Epithelial cell of esophagus (primary cell): ENCODE results near the gene C2orf92.

Source experiments
- DNase-seq: peaks from one replicate; pipeline ENCODE4 v3.0.0; 2010; ENCODE audit warnings: low read depth
- H3K4me3 ChIP-seq: 2 replicates; pipeline ENCODE4 v1.5.1; 2011; ENCODE audit warnings: mild to moderate bottlenecking, low read length, control low read depth
- TF ChIP-seq, protein P1 (sequence below): IDR thresholded peaks from 2 replicates; pipeline ENCODE4 v1.5.1; 2011; ENCODE audit warnings: low read depth, mild to moderate bottlenecking, low read length, control low read depth, inconsistent platforms; ENCODE audit not compliant: insufficient read depth; ENCODE audit errors: missing control alignments

Gene C2orf92

DNA sequence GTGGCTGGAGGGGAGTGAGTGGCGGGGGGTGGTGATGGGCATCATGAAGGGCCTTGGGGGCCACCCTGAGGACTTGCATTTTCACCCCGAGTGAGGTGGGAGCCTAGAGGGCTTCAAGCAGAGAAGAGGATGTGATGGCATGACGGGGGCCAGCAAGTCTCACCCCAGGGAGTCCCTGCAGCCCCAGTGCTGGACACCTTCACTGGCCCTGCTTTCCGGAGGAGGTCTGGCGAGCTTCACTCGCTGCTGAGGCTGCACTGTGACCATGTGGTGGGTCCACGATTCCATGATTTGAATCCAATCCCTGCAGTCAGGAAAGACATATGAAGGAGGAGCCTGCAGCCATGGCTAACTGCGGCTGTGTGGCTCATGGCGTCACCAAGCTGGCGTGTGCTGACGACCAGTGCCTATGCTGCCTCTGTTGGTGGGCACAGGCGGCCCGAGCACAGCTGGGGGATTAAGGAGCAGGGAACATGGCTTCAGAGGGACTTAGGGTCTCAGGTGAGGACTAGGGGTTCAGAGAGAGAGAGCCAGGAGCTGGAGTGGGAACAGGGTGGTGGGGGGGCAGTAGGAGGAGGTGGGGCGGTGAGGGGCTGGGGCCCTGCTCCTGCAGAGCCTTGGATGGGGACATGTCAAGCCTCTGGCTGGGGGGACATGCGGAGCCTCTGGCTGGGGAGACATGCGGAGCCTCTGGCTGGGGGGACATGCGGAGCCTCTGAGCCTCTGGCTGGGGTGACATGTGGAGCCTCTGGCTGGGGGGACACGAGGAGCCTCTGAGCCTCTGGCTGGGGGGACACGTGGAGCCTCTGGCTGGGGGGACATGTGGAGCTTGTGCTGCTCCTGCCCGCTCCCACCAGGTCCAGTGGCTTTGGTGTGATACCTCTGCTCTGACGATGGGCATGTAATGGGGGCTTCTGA lies 47.4 kb downstream of the C2orf92 start:
- DNase-seq: no peak
- TF ChIP-seq, protein P1, sequence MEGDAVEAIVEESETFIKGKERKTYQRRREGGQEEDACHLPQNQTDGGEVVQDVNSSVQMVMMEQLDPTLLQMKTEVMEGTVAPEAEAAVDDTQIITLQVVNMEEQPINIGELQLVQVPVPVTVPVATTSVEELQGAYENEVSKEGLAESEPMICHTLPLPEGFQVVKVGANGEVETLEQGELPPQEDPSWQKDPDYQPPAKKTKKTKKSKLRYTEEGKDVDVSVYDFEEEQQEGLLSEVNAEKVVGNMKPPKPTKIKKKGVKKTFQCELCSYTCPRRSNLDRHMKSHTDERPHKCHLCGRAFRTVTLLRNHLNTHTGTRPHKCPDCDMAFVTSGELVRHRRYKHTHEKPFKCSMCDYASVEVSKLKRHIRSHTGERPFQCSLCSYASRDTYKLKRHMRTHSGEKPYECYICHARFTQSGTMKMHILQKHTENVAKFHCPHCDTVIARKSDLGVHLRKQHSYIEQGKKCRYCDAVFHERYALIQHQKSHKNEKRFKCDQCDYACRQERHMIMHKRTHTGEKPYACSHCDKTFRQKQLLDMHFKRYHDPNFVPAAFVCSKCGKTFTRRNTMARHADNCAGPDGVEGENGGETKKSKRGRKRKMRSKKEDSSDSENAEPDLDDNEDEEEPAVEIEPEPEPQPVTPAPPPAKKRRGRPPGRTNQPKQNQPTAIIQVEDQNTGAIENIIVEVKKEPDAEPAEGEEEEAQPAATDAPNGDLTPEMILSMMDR: no peak
- H3K4me3 ChIP-seq: no peak overlapping the region

DNA sequence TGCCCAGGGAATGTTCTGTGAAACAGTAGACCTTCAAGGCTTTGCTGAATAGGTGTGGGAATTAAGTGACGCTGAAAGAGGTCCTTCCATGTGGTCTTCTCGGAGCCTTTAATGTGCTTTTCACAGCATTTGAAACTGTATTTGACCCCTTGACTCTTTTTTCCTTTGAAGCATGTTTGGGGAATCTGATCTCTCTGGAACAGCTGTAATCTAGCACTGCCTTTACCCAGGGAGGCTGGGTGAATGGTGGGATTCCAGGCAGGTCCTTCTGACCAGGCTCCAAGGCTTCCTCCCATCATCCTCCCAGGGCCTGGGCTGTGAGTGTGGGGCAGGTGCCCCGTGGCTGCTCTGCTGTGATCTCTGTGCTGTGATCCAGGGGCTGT lies 48.1 kb downstream of the C2orf92 start:
- TF ChIP-seq, protein P1: no peak
- H3K4me3 ChIP-seq: no peak overlapping the region
- DNase-seq: no peak

DNA sequence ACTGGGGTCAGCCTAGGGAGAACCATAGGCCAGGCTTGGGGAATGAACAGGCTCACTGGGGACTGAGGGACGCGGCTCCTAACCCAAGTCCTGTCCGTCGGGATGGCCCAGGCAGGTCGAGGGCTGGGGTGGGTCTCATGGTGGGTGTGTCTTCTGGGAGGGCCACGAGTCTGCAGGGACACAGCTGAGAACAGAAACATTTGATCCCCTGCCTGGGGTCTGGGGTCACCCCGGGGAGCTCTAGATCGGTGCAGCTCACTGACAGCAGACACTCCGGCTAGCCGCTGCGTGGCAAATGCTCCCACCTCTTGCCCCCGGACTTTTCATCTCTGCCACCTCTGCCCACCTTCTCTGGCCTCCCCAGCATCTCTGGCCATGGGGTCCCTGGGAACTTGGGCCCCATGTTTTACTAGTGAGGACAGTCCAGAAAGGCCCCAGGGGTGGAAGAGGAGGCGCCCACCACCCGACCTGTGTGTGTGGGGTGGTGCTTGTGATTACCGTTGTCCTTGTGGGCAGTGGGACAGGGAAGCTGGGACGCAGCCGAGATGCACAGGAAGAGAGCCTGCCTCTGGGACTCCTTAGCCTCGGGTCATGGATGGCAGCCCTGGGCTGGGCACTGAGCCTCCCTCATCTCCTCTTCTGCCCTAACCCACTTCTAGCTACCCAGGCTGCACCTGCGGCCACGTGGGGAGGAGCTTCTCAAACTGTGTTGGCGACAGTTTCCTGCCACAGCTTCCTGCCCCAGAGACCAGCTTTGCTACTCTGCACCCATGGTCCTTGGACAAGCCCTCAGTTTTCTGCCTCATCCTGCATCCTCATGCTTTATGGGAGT lies 48.8 kb downstream of the C2orf92 start:
- DNase-seq: no peak
- H3K4me3 ChIP-seq: no peak overlapping the region
- TF ChIP-seq, protein P1: no peak

DNA sequence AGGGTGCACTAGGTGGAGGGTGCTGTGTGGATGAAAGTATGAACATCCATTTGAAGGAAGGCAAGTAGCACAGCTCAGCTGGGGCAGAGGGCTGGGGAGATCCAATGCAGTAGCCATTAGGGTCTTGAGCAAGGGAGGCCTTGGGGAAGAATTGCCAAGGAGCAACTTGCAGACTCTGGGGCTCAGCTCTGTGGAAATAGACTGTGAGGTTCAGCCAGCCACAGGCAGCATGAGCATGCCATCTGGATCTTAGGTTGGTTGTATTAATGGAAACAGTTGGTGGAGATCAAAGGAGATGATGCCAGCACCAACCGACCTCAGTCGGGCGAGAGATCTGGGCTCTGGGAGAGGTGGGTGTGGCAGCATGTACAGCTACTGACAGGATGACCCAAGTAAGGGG lies 49.4 kb downstream of the C2orf92 start:
- no peak overlapping the region for H3K4me3 ChIP-seq
- no peak for DNase-seq

DNA sequence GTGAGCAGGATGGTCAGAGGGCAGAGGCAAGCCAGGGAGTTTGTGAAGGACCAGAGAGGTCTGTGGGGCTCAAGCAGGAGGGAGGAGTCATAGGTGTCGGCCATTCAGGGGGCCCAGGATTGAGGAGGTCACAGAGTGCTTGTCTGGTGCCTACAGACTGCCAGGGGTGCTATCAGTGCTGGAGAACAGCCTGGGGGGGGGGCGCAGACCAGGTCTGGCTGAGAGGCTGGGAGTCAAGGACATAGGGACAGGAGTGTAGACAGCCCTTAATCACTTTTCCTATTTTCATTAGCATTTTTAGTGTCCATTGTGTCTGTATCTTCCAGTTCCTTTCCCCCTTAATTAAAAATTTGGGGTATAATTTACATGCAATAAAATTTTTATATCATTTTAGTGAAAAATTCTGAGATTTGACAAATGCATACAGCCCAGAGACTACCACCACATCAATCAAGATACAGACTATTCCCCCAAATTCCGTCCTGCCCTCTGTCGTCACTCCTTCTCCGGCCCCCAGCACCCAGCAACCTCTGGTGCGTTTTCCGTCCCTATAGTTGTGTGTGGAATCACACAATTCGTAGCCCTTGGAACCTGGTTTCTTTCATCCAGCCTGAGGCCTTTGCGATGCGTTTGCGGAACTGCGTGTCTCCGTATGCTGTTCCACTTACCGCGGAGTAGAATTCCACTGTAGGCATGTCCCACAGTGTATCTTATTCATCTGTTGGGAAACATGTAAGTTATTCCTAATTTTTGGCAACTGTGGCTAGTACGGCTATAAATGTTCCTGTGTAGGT lies 50.0 kb downstream of the C2orf92 start:
- DNase-seq: no peak
- no peak overlapping the region for H3K4me3 ChIP-seq
- TF ChIP-seq, protein P1: no peak

More for the DNA sequence above, 49.4 kb downstream of the C2orf92 start:
- TF ChIP-seq, protein P1: no peak

DNA sequence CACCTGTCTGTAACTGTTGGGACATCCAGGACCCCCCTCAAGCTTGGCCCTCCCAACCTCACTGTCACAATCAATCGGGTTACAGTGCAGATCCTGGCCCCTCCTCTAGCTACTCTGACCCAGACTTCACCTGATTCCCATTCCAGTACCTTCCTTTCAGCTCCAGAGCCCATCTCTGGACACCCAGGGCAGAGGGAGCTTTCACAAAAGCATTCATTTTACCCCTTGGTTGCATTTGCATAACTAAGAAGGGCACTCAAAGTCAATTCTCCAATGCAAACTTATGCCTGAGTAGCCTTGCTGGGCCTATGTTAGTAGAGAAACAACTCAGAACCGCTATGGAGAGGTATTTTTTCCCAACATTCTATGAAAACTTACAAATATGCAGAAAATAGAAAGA lies 51.2 kb downstream of the C2orf92 start:
- TF ChIP-seq, protein P1: no peak
- no peak overlapping the region for H3K4me3 ChIP-seq
- DNase-seq: no peak
